ENCODE measurements around the gene MUTYH. TPM values are rescaled to one million over a fixed set of nuclear protein-coding genes. Genes with fewer than 3 reads are reported as not detected.
"Not testable (repeated sequence)": the region's sequence is repeated elsewhere in the genome, so short reads cannot be mapped to it uniquely, and the experiment has no call there.

The MUTYH gene
- total RNA-seq: 61.0 and 63.0 TPM in 2 replicates

DNA sequence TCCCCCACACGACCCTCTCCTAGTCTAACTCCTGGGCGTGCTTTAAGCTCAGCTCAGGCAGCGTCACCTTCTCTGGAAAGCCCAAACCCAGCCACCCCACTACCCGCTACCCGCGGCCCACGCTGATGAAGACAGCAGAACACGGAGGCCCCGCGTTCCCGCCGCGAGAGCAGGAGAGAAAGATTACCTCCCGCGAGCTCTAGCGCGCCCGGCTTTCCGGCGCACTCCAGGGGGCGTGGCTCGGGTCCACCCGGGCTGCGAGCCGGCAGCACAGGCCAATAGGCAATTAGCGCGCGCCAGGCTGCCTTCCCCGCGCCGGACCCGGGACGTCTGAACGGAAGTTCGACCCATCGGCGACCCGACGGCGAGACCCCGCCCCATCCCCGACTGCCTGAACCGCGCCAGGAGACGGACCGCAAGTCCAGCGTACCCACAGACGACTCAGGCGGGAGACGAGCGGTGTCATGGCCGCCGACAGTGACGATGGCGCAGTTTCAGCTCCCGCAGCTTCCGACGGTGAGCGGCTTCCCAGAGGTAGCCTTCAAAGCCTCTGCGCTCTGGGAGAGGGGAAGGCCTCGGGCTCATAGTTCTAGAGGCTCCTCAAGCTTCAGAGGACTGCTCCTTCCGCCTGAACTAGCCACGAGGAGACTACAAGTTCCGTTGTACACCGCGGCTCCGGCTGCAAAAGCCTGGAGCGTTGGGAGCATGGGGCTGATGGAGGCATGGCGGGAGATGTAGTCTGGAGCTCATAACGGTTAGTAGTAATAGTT lies at the start of gene MUTYH, which contains the start of gene TOE1:
TSS of gene MUTYH (minus strand) at position 652 of the 770 bp plus-strand sequence. CDS start 5,935 bp downstream, outside the sequence.
TSS of gene TOE1 (plus strand) at position 382 of the 770 bp plus-strand sequence. CDS start at position 465, 83 bp downstream.
- ATAC-seq (ENCODE audit: low read depth): peak; percentile 86
- Mint-ChIP-seq H3K27me3 (no peaks in the 10 kb centered on the region), H3K36me3 (ENCODE audit: low read depth) (peaks cover 44% of the 10 kb centered on the region), H3K4me3 (peak within 1 kb of the TSS; percentile 100), H3K9me3 (no peaks in the 10 kb centered on the region), H3K4me1 (peaks cover 39% of the 10 kb centered on the region), H3K27ac (peak within 1 kb of the TSS; percentile 99)
- DNase-seq: peak; percentile 85
- CTCF ChIA-PET: interaction anchor here (0.6 to 3.1 kb wide), 12 partner anchors 9 to 328 kb away, joined by 3 to 14 read pairs (median 6); partner anchors contain the start of genes CCDC163, MMACHC and UROD
- intact Hi-C loops (cut with micrococcal nuclease): loop anchor here (1.0 to 2.0 kb wide), 9 partner anchors 14 to 609 kb away; partner anchors contain the start of genes CCDC163, EIF2B3, GPBP1L1 and HPDL
- POLR2A ChIA-PET: interaction anchor here (0.6 to 5.6 kb wide), 43 partner anchors 8 to 907 kb away, joined by 3 to 217 read pairs (median 6); partner anchors contain the start of genes ARMH1, CCDC163, GPBP1L1 and HECTD3
- TF ChIP-seq, protein P1, sequence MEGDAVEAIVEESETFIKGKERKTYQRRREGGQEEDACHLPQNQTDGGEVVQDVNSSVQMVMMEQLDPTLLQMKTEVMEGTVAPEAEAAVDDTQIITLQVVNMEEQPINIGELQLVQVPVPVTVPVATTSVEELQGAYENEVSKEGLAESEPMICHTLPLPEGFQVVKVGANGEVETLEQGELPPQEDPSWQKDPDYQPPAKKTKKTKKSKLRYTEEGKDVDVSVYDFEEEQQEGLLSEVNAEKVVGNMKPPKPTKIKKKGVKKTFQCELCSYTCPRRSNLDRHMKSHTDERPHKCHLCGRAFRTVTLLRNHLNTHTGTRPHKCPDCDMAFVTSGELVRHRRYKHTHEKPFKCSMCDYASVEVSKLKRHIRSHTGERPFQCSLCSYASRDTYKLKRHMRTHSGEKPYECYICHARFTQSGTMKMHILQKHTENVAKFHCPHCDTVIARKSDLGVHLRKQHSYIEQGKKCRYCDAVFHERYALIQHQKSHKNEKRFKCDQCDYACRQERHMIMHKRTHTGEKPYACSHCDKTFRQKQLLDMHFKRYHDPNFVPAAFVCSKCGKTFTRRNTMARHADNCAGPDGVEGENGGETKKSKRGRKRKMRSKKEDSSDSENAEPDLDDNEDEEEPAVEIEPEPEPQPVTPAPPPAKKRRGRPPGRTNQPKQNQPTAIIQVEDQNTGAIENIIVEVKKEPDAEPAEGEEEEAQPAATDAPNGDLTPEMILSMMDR (IDR thresholded peaks at IDR 0.05): no peak

DNA sequence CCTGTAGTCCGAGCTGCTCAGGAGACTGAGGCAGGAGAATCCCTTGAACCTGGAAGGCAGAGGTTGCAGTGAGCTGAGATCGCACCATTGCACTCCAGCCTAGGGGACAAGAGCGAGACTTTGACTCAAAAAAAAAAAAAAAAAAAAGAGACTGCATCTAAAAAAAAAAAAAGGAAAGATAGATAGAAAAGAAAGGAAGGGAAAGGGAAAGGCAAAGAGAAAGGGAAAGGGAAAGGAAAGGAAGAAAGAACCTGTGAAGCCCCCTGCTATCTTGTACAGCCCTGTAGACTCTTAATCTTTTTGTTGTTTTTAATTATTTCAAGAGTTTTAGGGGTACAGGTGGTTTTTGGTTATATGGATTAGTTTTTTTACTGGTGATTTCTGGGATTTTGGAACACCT lies 46.0 kb upstream of the MUTYH start:
- ChIA-PET CTCF (no interaction called here), POLR2A (no interaction called here)
- intact Hi-C loops (cut with micrococcal nuclease): no loop called here
- no peak for DNase-seq
- Mint-ChIP-seq H3K36me3 (ENCODE audit: low read depth) (peaks cover 14% of the 10 kb centered on the region), H3K4me1 (no peaks in the 10 kb centered on the region), H3K27me3 (no peaks in the 10 kb centered on the region), H3K9me3 (no peaks in the 10 kb centered on the region), H3K4me3 (no peak overlapping the region), H3K27ac (no peak overlapping the region)
- TF ChIP-seq, protein P1 (IDR thresholded peaks at IDR 0.05): no peak
- no peak for ATAC-seq (ENCODE audit: low read depth)

DNA sequence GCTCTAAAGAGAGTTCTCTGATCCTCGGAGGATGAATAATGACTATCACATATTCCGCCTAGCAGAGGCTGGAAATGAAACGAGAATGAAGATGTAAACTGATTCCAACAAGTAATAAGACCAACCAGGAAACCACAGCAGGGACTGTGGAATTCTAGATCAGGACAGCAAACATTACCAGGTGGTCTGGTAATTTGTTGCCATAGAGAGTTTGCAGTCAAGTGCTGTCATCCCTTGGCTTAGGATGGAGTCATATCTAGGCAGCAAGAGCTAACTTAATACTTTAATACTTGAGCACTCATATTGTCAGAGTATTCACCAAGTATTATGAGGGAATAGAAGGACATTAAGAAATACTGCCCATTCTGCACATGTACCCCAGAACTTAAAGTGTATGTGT lies 45.1 kb upstream of the MUTYH start:
- no peaks in the 10 kb centered on the region for H3K4me1 Mint-ChIP-seq
- intact Hi-C loops (cut with micrococcal nuclease): no loop called here
- ChIA-PET POLR2A (no interaction called here), CTCF (no interaction called here)
- TF ChIP-seq, protein P1 (IDR thresholded peaks at IDR 0.05): no peak
- no peaks in the 10 kb centered on the region for H3K9me3 Mint-ChIP-seq
- no peak for ATAC-seq (ENCODE audit: low read depth)
- no peak overlapping the region for H3K4me3 Mint-ChIP-seq
- no peaks in the 10 kb centered on the region for H3K27me3 Mint-ChIP-seq
- no peak for DNase-seq
- H3K36me3 Mint-ChIP-seq (ENCODE audit: low read depth): peaks cover 18% of the 10 kb centered on the region
- no peak overlapping the region for H3K27ac Mint-ChIP-seq

DNA sequence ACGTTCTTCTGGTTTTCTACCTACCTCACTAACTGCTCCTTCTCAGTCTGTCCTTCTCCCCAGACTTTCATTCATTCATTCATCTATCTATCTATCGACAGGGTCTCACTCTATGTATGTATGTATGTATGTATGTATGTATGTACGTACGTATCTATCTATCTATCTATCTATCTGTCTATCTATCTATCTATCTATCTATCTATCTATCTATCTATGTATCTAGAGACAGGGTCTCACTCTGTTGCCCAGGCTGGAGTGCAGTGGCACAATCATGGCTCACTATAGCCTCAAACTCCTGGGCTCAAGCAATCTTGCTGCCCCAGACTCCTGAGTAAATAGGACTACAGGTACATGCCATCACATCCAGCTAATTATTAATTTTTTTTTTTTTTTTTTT lies 44.0 kb upstream of the MUTYH start:
- DNase-seq; H3K4me3 Mint-ChIP-seq; intact Hi-C loops (cut with micrococcal nuclease); H3K9me3 Mint-ChIP-seq; H3K4me1 Mint-ChIP-seq; ATAC-seq (ENCODE audit: low read depth); CTCF ChIA-PET; H3K27ac Mint-ChIP-seq; H3K27me3 Mint-ChIP-seq: not testable (repeated sequence)
- POLR2A ChIA-PET: interaction anchor here (0.6 kb wide), 1 partner anchor 671 kb away, joined by 3 read pairs; no protein-coding TSS in a partner anchor
- peaks cover 19% of the 10 kb centered on the region for H3K36me3 Mint-ChIP-seq (ENCODE audit: low read depth)

DNA sequence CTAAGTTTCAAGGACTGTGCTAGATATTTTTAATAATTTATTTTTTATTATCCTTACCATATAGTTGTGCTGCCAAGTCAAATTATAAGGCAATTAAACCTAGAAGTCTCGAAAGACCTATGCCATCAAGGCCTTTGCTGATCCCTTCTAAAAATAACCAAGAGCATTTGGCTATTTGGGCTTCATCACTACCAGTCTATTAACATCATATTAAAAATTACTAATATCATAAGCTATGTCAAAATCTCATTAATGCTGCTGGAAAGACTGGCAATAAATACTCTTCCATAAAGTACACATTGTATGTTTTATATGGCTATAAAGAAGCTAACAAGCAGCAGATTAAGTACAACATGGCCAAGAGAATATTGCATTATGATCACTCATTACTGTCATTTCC lies 43.0 kb upstream of the MUTYH start:
- ChIA-PET CTCF (no interaction called here), POLR2A (no interaction called here)
- Mint-ChIP-seq H3K27ac (no peak overlapping the region), H3K27me3 (no peaks in the 10 kb centered on the region), H3K9me3 (no peaks in the 10 kb centered on the region), H3K36me3 (ENCODE audit: low read depth) (peaks cover 24% of the 10 kb centered on the region), H3K4me3 (no peak overlapping the region), H3K4me1 (no peaks in the 10 kb centered on the region)
- ATAC-seq (ENCODE audit: low read depth) (no peak), DNase-seq (no peak)
- TF ChIP-seq, protein P1 (IDR thresholded peaks at IDR 0.05): no peak
- intact Hi-C loops (cut with micrococcal nuclease): no loop called here

All from activated B cell treated with CpG ODN at 0.5 μM for 24 hours (primary cell).